ENCODE data around the gene CMTR1.

- no peak for TF ChIP-seq CTCF (IDR thresholded peaks at IDR 0.05)
- no peak for TF ChIP-seq POLR2A (IDR thresholded peaks at IDR 0.05)
Observed at GRCh38 chr6:37490536-37491170, 57.6 kb downstream of the CMTR1 start.
